Stomach (tissue), 9 donors: ENCODE measurements around the gene GABRR2. TPM values are rescaled to one million over a fixed set of nuclear protein-coding genes. Genes with fewer than 3 reads are reported as not detected.

Experiments used
- DNase-seq, 2 donors: peaks; one replicate each; pipeline versions ENCODE4 v3.0.0 to v3.0.0-alpha.2; 2013 to 2019
- H3K27ac ChIP-seq, 5 donors: fragments of 200-600 bp in 4 of 5; sonication (generic) in 4 of 5; one replicate each; pipeline ENCODE4 v1.5.1; 2013 to 2019; ENCODE audit warnings: mild to moderate bottlenecking in 1 of 5, moderate library complexity in 1 of 5
- H3K27me3 ChIP-seq, 3 donors: fragments of 200-600 bp; sonication (generic); one replicate each; pipeline ENCODE4 v1.5.1; 2017 to 2019; ENCODE audit warnings: mixed run types in 1 of 3
- H3K36me3 ChIP-seq, 4 donors: fragments of 200-600 bp; sonication (generic); 1 replicate in 3 of 4; 2 replicates in 1 of 4; pipeline ENCODE4 v1.5.1; 2016 to 2019
- H3K4me1 ChIP-seq, 4 donors: fragments of 200-600 bp; sonication (generic); one replicate each; pipeline ENCODE4 v1.5.1; 2016 to 2019
- H3K4me3 ChIP-seq, 4 donors: fragments of 200-600 bp; sonication (generic) in 3 of 4; one replicate each; pipeline ENCODE4 v1.5.1; 2016 to 2019; ENCODE audit warnings: mild to moderate bottlenecking in 1 of 4
- H3K9me3 ChIP-seq, 4 donors: fragments of 200-600 bp; sonication (generic); one replicate each; pipeline ENCODE4 v1.5.1; 2016 to 2019
- CTCF ChIP-seq, 7 experiments: fragments of 450-650 bp in 4 of 7; fragments of 200-600 bp in 3 of 7; sonication (generic) in 3 of 7; IDR thresholded peaks; one replicate each; pipeline ENCODE4 v1.5.1; 2016 to 2019; ENCODE audit warnings: antibody characterized with exemption in 7 of 7, control low read depth in 2 of 7, mild to moderate bottlenecking in 1 of 7
- EP300 ChIP-seq: sonication (generic); formaldehyde crosslinking; IDR thresholded peaks from one replicate; pipeline ENCODE4 v1.6.1; 2017; ENCODE audit warnings: antibody characterized with exemption
- POLR2A ChIP-seq, 4 donors: fragments of 450-650 bp; IDR thresholded peaks; one replicate each; pipeline ENCODE4 v1.6.1; 2016; ENCODE audit warnings: antibody characterized with exemption in 4 of 4, control low read depth in 2 of 4, mild to moderate bottlenecking in 1 of 4, moderate library complexity in 1 of 4
- POLR2AphosphoS5 ChIP-seq, 3 donors: sonication (generic); formaldehyde crosslinking; IDR thresholded peaks; one replicate each; pipeline ENCODE4 v1.6.1; 2016; ENCODE audit warnings: antibody characterized with exemption in 3 of 3
- WGBS, 5 donors: extraction: QIAGEN DNeasy Blood & Tissue Kit in 3 of 5; methylation state at CpG; one replicate each; pipeline versions ENCODE4 v1.1.5 to v1.1.7; 2013 to 2018; 5-methylcytosine and 5-hydroxymethylcytosine counted together
- intact Hi-C: fragments of 100-400 bp; cut with DNase I; formaldehyde crosslinking; loops from one replicate; pipeline ENCODE4 v1.15.1; 2023; ENCODE audit warnings: low total_unique reads
- polyA plus RNA-seq, 3 donors: library from polyadenylated mRNA; stranded (reverse); fragments of 200-250 nt; gene quantifications; one replicate each; pipeline ENCODE4 v1.2.3, GENCODE V29; 2013
- total RNA-seq, 5 donors: library from RNA; depleted of rRNA; stranded (reverse); fragments of >200 nt; gene quantifications; one replicate each; pipeline versions ENCODE4 v1.1.0 to v1.2.3, GENCODE V29; 2014 to 2016
- donor health status: healthy with polysubstance abuse.
- donor health status: Bipolar disorder and iron deficiency.
- donor health status: healthy.

GABRR2 gene
- total and polyA plus RNA-seq, 8 donors, result 0.15 to 7.6 (median 0.73) TPM; not detected in 5

- peak in 1 of 2 donors; percentile 47 for DNase-seq
- intact Hi-C loops, result no loop called here
- Histone ChIP-seq H3K27me3 (no peaks in the 10 kb centered on the region), H3K36me3 (no peaks in the 10 kb centered on the region), H3K4me1 (peaks cover 19 to 71% (median 58%) of the 10 kb centered on the region in 4 donors), H3K9me3 (no peaks in the 10 kb centered on the region), H3K4me3 (peak overlapping the region; percentile 62 to 82 (median 66)), H3K27ac (peak overlapping the region in 4 of 5 donors; percentile 97 to 99 (median 99))
- TF ChIP-seq POLR2AphosphoS5 (IDR thresholded peaks at IDR 0.05) (peak in 1 of 3 donors; percentile 7), POLR2A (IDR thresholded peaks at IDR 0.05) (no peak)
- 24 to 43% (median 32%) methylated on average over 4 of the region's 4 CpGs for WGBS, 5 donors
These were observed 35.3 kb upstream of the GABRR2 start for GRCh38 chr6:89350281-89350966.

GRCh38 chr6:89348372-89348771 lies 33.3 kb upstream of the GABRR2 start:
- TF ChIP-seq POLR2AphosphoS5 (IDR thresholded peaks at IDR 0.05) (no peak), CTCF (IDR thresholded peaks at IDR 0.05) (no peak), EP300 (no peak), POLR2A (IDR thresholded peaks at IDR 0.05) (no peak)
- no peak for DNase-seq
- Histone ChIP-seq H3K27me3 (no peaks in the 10 kb centered on the region), H3K27ac (peak overlapping the region in 2 of 5 donors; percentile 10 to 99), H3K4me3 (no peak overlapping the region), H3K4me1 (peaks cover 19 to 80% (median 65%) of the 10 kb centered on the region in 4 donors), H3K9me3 (no peaks in the 10 kb centered on the region), H3K36me3 (no peaks in the 10 kb centered on the region)
- WGBS, 5 donors, result 93 to 100% (median 98%) methylated on average over 1 of the region's 1 CpG
- intact Hi-C loops, result no loop called here

GRCh38 chr6:89347825-89348224 lies 32.7 kb upstream of the GABRR2 start:
- no peak overlapping the region for H3K4me3 ChIP-seq
- peak in 1 of 2 donors; percentile 52 for DNase-seq
- H3K27me3 ChIP-seq, result no peaks in the 10 kb centered on the region
- WGBS, 5 donors, result 47 to 72% (median 67%) methylated on average over 2 of the region's 2 CpGs
- no peaks in the 10 kb centered on the region for H3K9me3 ChIP-seq
- intact Hi-C loops, result no loop called here
- H3K4me1 ChIP-seq, result peaks cover 19 to 75% (median 60%) of the 10 kb centered on the region in 4 donors
- H3K36me3 ChIP-seq, result peaks cover 0 to 3% (median 0%) of the 10 kb centered on the region in 4 donors
- H3K27ac ChIP-seq, result peak overlapping the region in 3 of 5 donors; percentile 10 to 63 (median 27)
- TF ChIP-seq POLR2AphosphoS5 (IDR thresholded peaks at IDR 0.05) (no peak), EP300 (no peak), POLR2A (IDR thresholded peaks at IDR 0.05) (no peak), CTCF (IDR thresholded peaks at IDR 0.05) (no peak)

DNA sequence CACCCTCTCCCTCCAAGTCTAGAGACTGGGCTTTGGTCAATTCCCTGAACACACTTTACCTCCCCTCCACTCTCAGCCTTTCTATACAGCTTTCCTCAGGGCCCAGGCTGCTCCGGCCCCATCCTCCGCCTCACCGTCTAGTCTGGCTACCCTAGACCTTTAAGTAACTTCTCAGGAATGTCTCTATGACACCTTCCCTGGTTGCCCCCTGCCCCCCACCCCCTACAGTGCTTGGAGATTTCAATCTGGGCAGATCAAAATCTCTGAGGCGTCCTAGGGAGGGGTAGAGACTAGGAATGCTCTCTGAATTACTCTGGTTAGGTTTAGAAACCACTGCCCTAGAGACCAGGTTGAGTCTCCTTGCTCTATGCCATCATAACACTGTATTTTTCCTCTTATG lies 31.3 kb upstream of the GABRR2 start:
- no peak overlapping the region for H3K27ac ChIP-seq
- peaks cover 19 to 73% (median 55%) of the 10 kb centered on the region in 4 donors for H3K4me1 ChIP-seq
- 84 to 96% (median 90%) methylated on average over 4 of the region's 4 CpGs for WGBS, 5 donors
- H3K27me3 ChIP-seq, result no peaks in the 10 kb centered on the region
- intact Hi-C loops, result no loop called here
- TF ChIP-seq CTCF (IDR thresholded peaks at IDR 0.05) (no peak), EP300 (no peak), POLR2A (IDR thresholded peaks at IDR 0.05) (no peak)
- H3K36me3 ChIP-seq, result peaks cover 9 to 12% (median 10%) of the 10 kb centered on the region in 4 donors
- no peak for DNase-seq
- H3K9me3 ChIP-seq, result no peaks in the 10 kb centered on the region
- no peak overlapping the region for H3K4me3 ChIP-seq

DNA sequence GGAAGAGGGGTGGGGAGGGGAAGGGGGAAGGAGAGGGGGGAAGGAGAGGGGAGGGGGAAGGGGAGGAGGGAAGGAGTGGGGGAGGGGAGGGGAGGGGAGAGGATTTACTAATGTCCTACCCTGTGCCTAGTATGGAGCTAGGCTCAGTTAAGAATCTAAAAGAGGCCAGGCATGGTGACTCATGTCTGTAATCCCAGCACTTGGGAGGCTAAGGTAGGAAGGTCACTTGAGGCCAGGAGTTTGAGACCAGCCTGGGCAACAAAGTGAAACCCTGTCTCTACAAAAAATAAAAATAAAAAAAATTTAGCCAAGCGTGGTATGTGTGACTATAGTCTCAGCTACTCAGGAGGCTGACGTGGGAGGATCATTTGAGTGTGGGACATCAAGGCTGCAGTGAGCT lies 24.5 kb upstream of the GABRR2 start:
- Histone ChIP-seq H3K9me3 (no peaks in the 10 kb centered on the region), H3K27me3 (no peaks in the 10 kb centered on the region), H3K36me3 (peaks cover 46 to 78% (median 72%) of the 10 kb centered on the region in 4 donors), H3K4me3 (no peak overlapping the region), H3K27ac (no peak overlapping the region), H3K4me1 (peaks cover 0 to 9% (median 5%) of the 10 kb centered on the region in 4 donors)
- 90 to 98% (median 94%) methylated on average over 2 of the region's 2 CpGs for WGBS, 5 donors
- intact Hi-C loops, result no loop called here
- TF ChIP-seq EP300, result no peak
- TF ChIP-seq CTCF (IDR thresholded peaks at IDR 0.05), result no peak
- no peak for TF ChIP-seq POLR2AphosphoS5 (IDR thresholded peaks at IDR 0.05)
- TF ChIP-seq POLR2A (IDR thresholded peaks at IDR 0.05), result no peak
- no peak for DNase-seq
